IPS-NIHi7 (cell line): Measurements from ENCODE around the gene GSTK1.
"Not testable (repeated sequence)": the region's sequence is repeated elsewhere in the genome, so short reads cannot be mapped to it uniquely, and the experiment has no call there.

Source experiments
- DNase-seq: peaks from one replicate; pipeline ENCODE4 v3.0.0; 2012; ENCODE audit warnings: mixed read lengths; ENCODE audit errors: extremely low spot score

GSTK1 gene

DNA sequence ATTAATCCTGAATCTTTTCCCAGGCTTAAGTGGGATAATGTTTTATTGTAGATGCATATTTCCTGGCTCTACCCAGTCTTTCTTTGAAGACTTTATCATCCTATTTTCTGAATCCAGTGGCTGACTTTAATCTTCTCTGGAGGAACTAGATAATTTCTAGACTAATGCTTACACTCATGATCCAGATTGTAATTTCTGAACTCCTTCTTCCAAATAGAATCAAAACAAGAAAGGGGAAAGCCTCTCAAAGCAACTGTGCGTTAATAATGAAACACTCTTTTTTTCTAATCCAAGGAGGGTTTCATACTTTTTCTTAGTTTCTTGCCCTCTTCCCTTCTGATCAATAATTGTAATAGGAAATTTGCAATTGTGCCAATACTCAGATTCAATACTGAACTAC lies 8.0 kb downstream of the GSTK1 start:
- no peak for DNase-seq

DNA sequence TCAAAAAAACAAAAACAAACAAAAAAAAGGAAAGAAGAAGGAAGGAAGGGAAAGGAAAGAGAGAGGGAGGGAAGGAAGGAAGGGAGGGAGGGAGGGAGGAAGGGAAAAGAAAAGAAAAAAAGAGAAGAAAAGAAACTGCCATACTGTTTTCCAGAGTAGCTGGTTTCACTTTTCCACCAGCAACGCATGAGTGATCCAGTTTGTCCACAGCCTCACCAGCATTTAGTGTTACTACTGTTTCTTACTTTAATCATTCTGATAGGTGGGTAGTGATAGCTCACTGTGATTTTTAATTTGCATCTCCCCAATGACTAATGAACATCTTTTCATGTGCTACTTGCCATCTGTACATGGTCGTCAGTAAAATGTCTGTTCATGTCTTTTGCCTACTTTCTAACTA lies 9.6 kb downstream of the GSTK1 start:
- DNase-seq, result no peak

- no peak for DNase-seq
These were observed 16.2 kb downstream of the GSTK1 start for GRCh38 chr7:143279186-143280098.

DNA sequence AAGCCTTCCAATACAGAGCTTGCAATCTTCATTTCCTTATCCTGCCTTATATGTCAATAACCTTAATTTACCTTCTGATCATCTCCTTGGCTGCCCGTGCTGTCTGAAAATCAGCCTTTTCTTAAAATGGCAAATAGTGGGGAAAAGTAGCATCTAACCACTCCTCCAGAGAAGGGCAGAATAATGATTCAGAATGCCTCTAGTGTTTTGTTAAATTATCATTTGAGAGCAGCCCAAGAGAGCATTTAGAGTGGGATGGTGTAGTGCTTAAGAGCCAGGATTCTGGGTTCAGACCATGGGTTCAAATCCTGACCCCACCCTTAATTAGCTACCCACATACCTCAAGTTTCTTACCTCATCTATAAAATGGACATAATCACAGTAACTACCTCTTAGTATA lies 16.9 kb downstream of the GSTK1 start:
- DNase-seq, result no peak

GRCh38 chr7:143280566-143280965 lies 17.3 kb downstream of the GSTK1 start:
- no peak for DNase-seq

- no peak for DNase-seq
These were observed 18.3 kb downstream of the GSTK1 start for GRCh38 chr7:143281529-143281928.

DNA sequence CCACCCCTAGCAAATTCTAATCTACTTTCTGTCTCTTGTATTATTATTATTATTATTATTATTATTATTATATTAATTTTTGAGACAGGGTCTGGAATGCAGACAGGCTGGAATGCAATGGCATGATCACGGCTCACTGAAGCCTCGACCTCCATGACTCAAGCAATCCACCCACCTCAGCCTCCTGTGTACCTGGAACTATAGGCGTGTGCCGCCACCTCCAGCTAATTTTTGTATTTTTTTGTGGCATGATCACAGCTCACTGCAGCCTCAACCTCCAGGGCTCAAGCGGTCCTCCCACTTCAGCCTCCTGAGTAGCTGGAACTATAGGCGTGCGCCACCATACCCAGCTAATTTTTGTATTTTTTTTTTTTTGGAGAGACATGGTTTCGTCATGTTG lies 18.9 kb downstream of the GSTK1 start:
- no peak for DNase-seq

DNA sequence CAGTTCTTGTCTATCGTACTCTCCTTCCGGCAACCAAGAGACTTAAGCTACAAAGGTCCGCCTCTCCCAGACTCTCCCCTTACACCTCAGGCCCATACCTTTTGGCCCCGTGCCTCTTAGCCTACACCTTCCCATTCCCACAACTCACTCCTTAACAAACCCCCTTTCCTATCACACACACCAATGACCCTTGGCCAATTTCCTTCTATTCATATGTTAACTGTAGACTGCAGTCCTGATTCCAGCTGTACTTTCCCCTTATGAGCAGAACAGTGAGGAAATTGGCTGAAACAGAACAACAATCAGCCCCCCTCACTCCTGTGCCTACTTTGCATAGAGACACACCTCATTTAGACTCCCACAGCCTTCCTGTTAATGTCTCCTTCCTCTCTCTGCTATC lies 20.1 kb downstream of the GSTK1 start:
- peak; percentile 23 for DNase-seq

DNA sequence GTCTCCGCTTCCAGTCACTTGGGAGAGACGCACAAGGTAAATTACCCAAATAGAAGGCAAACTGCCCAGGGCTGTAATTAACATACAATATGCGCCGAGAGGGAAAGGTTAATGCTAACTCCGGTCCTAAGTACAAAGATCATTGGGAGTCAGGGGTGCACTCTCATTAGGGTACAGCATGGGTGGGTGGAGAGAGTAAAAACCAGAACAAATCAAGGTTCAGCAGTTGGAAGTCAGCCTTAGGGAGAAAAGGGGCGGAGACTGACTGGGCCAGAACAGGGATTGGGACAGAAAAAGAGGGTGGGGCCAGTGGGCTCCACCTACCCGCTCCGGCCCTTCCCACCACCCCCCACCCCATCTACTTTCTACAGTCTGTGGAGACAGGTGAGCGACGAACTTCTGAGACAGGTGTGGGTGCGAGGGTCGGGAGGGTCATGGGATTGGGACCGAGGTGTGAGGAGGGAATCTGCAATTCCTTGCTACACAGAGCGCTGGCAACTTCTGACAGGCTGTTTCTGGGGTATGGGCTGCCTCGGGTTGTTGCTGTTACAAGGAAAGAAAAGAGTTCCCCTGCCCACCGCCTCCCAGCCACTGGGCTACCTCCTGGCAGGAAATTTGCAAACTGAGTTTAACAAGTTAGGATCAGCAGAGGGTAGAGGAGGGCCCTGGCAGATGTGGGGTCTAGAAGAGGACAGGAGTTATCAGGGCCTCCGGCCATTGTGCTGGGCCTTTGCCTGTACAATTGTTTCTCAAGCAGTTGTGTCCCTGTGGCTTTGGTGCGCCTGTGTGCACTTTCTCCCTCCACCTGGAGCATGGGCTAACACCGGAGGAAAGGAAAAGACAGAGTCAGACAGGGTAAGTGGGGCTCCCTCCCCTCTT lies 21.6 kb downstream of the GSTK1 start, which contains the start of gene TMEM139:
Gene TMEM139, plus strand, starts transcription at position 368 of the 879 bp plus-strand sequence. CDS start 1,000 bp downstream, outside the sequence.
- peak; percentile 82 for DNase-seq

DNA sequence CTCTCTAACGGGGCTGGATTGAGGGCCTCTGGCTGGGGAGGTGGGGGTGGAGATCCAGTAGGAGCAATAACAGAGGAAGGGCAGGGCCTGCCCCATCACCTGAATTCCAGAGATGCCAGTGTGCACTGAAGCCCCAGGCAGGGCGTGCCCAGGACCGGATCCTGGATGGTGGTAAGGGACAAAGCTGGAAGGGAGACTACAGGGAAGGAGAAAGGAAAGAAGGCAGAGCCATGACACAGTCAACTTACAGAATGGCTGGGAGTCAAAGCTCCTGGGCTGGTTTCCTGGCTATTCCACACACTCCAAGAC lies 22.2 kb downstream of the GSTK1 start:
- DNase-seq, result no peak

GRCh38 chr7:143285806-143286521 lies 22.7 kb downstream of the GSTK1 start:
- DNase-seq, result no peak

- no peak for DNase-seq
These were observed 23.3 kb downstream of the GSTK1 start for GRCh38 chr7:143286522-143286890.

DNA sequence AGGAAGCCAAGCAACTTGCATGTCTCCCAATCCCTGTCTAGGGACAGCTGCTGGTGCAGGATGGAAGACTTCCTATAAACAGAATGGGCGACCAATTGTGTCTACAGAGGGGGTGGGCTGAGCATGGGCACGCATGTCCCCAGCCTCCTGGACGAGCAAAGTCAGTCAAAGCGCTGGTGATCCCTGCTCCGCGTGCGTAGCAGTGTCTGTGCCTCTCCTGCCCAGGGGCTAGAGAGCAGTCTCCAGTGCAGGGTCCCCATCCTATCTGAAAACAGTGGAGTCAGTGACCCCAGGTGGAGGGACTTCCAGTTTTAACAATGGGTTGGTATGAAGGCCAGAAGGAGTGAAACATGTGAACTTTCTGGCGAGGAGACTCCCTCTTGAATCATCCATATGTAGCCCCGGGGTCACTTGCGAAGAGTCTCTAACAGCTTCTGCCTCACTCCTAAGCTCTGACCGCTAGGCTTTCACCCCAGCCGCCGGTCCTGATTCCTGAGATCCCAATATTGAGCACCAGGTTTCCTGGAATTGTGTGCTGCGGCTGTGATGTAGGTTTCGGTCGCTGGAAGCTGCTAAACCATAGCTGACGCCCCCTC lies 24.2 kb downstream of the GSTK1 start:
- DNase-seq, result no peak

- DNase-seq, result peak; percentile 100
These were observed 24.9 kb downstream of the GSTK1 start, which contains the start of gene CASP2 for GRCh38 chr7:143287935-143288826. Gene CASP2, plus strand, starts transcription at chr7:143288351. Its CDS starts 105 bp downstream, at chr7:143288456.

DNA sequence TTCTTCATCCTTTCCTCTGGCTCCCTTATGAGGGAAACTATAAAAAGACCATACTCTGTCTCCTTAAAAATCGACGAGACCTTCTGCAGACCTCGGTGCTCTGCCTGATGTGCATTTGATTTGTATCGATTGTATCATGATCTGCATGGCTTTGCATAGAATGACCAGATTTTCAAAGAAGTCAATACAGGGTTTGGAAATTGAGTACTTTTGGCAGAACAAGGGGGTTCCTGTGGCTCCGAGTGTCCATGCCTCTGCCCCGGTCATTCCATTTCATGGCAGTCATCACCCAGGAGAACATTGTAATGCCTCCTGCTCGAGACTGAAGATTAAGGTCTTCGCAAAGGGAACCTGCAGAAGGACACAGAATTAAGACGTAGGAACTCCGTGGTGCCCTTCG lies 25.6 kb downstream of the GSTK1 start:
- peak; percentile 31 for DNase-seq

DNA sequence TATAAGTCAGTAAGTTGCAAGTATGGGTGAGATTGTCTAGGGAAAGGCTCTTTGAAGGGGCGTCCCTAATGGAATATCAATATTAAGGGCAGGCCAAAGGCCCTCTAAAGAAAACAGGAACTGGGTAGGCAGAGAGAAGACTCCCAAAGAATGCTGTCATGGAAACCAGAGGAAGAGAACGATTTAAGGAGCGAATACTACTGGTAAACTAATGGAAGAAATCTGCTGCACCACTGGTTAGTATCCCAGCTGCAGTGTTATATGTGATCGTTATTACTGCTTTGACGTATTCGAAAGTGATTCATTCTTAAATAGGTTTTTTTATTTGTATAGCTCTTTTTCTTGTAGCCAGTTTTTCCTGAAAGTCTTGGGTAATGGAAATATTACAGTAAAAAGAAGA lies 26.2 kb downstream of the GSTK1 start:
- no peak for DNase-seq

GRCh38 chr7:143289888-143290287 lies 26.6 kb downstream of the GSTK1 start:
- DNase-seq, result not testable (repeated sequence)

DNA sequence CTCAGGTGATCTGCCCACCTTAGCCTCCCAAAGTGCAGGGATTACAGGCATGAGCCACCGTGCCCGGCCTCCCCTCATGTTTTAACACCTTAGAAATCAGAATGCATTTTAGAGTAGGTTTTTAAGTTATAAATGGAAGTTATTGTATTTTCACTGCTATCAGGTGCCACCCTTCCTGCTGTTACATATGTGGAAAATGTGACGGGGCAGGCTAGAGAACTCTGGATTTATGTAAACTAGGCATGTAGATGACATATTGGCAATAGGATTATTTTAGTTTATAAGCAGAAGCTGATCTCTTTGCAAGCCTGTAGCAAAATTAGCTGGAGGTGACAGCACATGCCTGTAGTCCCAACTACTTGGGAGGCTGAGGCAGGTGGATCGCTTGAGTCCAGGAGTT lies 27.1 kb downstream of the GSTK1 start:
- DNase-seq, result no peak

DNA sequence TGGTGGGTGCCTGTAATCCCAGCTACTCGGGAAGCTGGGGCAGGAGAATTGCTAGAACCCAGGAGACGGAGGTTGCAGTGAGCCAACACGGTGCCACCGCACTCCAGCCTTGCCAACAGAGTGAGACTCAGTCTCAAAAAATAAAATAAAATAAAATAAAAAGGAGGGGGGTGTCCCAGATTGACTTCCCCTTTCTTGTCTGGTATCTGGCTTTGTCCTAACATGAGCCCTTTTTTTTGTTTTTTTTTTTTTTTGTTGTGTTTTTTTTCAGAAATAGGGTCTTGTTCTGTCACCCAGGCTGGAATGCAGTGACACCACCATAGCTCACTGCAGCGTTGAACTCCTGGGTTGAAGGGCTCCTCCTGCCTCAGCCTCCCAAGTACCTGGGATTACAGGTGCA lies 29.6 kb downstream of the GSTK1 start:
- no peak for DNase-seq

DNA sequence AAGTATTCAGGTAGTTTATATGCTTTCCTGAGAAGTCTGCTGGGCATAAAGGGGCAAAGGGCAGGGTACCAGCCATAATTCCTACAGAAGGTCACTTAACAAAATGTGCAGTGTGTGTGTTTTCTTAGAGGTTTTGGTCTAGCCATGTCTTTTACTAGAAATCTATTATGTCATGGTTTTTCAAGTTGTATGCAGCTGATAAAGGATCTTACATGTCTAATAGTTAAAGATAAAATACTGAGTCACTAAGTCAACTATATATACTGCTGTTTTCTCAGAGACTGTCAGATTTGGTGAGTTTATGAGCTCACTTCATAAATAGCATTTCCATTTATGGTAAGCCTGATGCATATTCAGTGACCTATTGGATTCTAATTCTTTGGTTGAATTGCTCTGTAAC lies 32.6 kb downstream of the GSTK1 start:
- no peak for DNase-seq

- DNase-seq, result no peak
These were observed 33.4 kb downstream of the GSTK1 start for GRCh38 chr7:143296686-143297085.
